NK-92 treated with Interleukin-12 subunit alpha and Interleukin-12 subunit beta, amount 100 ng/mL, for 24 hours (cell line): ENCODE measurements around the gene LRRC74A.

Experiments used
- DNase-seq: peaks from one replicate; lab custom pipeline; 2025; lab: John Stamatoyannopoulos, UW

The LRRC74A gene

DNA sequence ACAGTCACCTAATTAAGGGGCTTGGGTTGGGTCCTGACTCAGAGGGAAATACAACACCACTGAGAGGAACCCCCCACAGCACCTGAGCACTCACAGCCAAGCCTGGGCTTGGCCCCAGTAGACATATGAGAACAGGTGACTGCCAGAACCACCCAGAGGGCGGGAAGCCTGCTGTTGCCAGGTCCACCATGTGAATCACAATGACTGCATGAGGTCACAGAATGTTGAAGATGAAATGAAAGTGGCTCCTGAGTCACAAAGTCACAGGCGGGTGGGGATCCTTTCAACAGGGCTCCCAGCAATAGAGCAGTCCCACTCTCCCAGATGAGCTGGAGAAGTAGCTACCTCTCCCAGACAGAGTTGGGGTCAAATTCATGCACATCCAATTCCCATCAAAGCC, at the start of gene LRRC74A:
LRRC74A (plus strand) TSS at position 287 of the 400 bp plus-strand sequence. CDS start 290 bp downstream, outside the sequence.
- no peak for DNase-seq

- DNase-seq, result no peak
Observed at GRCh38 chr14:76776428-76777251, 49.6 kb upstream of the LRRC74A start.

DNA sequence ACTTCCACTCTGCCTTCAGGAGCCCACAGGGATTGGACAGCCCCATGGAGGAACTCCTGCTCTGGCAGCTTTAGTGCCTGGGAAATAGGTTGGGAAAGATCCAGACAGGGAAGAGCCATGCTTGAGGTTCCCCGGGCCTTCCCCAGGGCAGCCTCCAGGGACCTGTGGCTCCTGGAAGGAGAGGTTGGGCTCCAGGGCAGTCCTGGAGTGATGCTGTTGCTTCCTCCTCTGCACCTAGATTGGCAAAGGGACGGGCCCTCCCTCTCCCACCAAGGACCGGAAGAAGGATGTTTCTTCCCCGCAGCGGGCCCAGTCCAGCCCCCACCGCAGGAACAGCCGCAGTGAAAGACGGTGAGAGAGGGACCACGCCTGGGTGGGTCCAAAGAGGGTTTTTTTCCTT, 48.5 kb upstream of the LRRC74A start:
- no peak for DNase-seq

DNA sequence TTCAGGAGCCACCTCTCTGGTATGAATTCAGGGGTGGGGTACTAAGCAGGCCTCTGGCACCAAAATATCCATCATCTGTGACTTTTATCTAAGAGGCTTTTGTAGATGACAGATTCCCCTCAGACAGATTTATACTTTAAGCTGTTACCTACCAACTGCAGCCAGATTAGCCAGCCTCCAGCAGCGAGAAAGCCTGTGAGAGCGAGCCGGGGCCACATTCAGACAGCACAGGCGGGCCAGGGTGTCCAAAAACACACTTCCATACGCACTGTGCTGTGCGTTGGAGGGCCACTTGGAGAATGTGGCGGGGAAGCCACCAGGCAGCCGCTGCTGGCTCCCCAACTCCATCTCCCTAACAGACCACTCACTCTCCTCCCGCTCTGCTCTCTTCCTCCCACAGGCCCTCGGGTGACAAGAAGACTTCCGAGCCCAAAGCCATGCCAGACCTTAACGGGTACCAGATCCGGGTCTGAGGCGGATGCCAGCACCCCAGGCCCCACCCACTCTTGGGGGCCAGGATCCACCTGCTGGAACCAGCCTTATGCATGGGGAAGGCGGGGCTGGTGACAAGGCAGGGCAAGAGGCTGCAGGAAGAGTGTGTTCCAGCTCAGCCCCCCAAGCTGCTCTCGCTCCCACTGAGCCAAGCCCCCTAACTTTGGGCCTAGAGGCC, 47.5 kb upstream of the LRRC74A start:
- no peak for DNase-seq

DNA sequence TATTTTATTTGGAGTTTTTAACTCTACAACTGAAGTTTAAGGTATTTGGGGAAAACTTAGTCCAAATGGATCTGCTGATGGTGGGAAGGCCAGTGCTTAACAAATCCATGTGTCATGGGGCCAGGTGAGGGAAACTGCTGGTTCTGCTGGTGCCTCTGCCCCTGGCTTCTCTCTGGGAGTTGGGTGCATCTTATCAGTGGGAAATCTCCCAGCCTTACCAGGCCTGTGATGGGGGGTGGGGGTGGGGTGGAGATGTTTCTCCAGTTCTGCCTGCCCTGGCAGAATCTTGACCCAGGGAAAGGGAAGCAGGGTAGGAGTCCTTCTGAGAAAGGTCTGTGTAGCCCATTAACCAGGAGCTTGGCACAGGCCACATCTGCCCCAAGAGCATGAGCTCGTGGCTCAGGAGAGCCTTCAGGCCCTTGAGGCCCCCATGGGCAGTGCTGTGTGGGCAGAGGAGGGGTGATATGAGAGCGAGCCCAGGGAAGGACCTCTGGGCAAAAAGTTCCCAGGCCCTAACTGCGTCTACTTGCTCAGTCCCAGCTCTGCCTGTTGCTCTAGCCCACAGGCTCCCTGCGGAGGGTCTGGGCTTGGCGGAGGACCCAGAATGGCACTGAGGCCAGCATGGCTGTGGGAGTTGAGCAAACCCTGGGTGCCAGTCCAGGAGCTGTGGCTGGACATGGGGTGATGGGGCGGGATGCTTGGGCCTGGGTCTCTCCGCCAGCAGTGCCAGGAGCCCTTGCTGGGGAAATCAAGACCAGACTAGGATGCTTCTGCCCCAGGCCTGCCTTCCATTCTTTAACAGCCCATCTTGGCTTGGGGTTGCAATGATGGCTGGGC, 46.8 kb upstream of the LRRC74A start:
- no peak for DNase-seq

DNA sequence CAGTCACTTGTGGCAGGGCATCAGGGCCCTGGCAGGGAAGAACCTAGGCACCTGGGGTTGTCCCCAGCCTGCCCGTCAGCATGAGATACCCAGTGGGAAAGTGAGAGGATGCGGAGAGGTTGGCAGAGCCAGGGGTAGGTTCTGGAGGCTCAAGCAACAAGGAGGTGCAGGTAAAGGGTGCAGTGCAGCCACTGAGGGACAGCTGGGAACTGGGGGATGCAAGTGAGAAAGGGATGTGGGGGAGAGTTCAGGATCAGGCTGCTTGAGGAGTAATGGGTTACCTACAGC, 46.2 kb upstream of the LRRC74A start:
- no peak for DNase-seq

DNA sequence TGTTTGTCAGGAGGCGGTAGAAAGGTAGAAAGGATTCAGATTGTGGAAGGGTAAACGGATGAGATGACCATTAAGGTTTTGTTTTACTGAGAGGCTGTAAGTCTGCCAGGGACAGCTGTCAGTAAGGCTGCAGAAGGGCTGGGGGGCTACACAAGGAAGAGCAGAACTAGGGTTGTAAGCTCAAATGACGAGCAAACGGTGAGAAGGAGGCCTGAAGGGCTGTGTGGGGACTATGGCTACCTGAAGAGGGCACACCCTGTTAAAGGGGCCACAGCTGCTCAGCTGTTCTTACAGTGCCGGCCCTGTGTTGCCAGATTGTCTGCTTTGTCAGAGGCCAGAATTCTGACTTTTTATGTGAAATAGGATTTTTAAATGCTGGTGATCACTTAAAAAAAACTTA, 45.8 kb upstream of the LRRC74A start:
- no peak for DNase-seq

DNA sequence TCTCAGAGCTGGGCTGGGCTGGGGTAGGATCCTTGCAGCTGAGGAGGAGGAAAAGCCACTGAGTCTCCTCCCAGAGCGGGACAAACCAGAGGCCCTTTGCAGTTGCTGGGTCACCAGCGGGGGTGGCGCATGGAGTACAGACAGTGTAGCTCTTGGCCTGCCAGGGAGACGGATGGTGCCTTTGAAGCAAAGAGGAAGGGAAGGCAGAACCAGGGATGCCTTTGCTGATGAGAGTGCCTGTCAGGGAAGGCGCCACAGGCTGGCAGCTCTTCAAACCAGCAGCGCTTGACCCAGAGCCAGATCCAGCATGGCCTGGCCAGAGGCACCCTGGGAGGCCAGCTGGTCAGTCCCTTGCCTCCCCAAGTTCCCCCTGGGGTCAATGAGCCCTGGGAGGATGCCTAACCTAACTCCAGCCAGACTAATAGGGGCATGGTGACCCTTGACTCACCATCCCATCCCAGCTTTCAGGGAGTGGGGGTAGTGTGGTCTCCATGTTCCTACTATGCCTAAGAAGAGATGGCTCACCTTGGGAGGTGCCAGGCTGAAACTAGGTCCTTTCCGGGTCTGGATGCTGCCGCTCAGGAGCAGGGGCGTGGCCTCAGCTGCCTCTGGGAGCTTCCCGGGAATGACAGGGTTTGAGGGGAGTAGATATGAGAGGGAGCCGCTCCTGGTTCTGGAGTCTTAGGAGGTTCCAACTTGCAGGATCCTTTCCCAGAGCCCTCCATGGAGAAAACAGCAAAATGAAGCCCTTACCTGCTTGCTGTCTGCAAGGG, 45.1 kb upstream of the LRRC74A start:
- no peak for DNase-seq

DNA sequence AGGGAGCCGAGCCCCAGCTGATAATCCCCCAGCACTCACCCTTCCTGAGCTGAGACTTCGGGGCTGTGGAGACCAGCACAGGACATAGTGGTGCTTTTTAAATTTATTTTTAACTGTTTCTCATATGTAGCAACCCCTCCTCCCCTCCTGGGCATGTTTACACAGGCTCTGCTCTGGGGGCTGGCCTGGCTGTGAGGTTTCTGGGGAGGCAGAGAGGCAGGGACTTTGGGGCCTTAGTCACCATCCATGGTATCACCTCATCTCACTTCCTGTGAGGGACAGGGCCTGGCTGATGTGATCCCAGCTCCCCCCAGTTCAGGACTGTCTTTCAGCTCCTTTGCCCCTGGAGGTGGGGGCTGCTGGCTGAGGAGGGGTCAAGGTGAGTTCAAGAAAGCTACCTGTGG, 44.6 kb upstream of the LRRC74A start:
- no peak for DNase-seq

- no peak for DNase-seq
Observed at GRCh38 chr14:76782115-76782884, 43.9 kb upstream of the LRRC74A start.

DNA sequence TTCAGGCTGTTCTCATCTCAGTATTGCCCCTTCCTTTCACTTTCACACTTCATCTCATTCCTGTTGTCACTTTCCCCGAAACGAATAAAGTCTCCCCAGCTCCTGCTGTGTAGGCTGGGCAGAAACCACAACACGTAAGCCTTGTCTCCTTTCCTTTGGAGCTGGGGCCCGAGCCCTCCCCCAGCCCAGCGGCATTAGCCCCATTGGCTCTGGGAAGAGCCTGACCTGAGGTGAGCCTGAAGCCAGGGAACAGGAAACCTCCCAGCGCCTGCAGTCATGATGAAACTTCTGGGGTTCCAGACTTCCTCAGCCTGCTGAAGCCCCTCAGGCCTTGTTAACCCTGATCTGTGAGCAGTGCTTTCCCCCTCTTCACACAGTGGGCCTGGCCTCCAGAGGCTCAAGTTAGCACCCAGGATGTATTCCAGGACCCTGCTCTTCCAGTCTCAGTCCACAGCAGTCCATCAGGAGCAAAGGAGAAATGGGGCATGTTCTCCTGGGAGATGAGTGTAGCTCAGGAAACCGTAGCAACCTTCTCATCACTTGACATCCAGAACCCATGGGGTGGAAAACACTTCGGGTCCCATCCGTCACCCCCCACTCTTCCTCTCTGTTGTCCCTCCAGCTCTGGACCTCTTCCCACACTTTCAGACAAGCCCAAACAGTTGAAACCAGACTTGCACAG, 43.2 kb upstream of the LRRC74A start:
- DNase-seq, result no peak

DNA sequence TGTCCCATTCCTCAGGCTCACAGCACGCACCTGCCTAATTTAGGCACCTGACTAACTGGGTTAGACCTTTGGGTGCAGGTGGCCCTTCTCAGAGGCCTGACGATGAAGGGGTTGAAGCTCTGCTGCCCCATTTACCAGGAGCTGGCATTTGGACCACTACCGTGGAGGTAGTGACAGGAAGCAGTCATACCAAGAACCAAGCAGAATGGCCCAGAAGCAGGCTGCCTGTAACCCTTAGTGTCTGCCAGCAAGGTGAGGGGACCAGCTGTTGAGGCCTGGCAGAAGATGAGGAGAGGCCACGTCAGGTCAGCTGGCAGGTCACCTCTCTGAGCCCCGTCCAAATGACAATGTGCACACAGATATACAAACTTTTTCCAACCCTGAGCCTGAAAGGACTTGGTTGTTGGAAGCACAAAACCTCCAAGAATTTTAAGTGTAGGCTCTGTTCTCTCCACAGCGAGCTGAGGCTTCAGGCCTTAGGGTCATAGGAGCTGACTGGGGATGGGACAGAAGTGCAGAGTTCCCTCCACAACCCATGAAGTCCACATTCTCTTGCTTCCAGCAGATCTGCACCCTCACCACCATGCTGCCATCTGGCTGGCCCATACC, 41.8 kb upstream of the LRRC74A start:
- no peak for DNase-seq

GRCh38 chr14:76784881-76785280, 41.3 kb upstream of the LRRC74A start:
- DNase-seq, result peak; percentile 17

DNA sequence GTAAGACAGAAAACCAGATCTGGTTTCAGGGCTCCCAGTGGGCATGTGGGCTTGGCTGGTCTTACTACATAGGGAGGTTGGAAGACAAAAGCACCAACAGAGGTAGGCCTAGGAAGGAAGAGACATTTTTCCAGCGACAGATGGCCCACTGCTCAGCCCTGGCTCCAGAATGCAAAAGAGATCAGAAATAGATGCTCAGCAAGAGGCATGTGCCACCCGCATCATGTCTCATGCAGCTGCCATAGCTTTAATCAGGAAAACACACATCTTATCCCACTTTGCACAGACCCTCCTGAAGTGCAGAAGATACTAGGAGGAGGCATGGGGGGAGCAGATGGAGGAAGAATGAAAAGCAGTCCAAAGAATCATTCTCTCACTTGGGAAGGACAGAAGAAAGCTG, 39.6 kb upstream of the LRRC74A start:
- no peak for DNase-seq

DNA sequence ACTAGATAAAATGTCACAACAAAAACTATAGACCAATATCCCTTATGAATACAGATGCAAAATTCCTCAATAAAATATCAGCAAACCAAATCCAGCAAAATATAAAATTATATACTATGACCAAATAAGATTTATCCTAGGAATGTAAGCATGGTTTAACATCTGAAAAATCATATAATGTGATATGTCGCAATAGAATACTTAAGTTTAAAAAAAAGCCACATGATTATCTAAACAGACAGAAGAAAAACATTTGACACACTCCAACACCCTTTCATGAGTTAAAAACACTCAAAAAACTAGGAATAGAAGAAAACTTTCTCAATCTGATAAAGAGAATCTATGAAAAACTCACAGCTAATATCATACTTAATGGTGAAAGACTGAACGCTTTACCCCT, 33.8 kb upstream of the LRRC74A start:
- no peak for DNase-seq

- no peak for DNase-seq
Observed at GRCh38 chr14:76793324-76793723, 32.9 kb upstream of the LRRC74A start.

GRCh38 chr14:76793956-76794355, 32.3 kb upstream of the LRRC74A start:
- DNase-seq, result no peak

GRCh38 chr14:76806446-76806845, 19.8 kb upstream of the LRRC74A start:
- DNase-seq, result no peak

GRCh38 chr14:76808011-76808410, 18.2 kb upstream of the LRRC74A start:
- no peak for DNase-seq

DNA sequence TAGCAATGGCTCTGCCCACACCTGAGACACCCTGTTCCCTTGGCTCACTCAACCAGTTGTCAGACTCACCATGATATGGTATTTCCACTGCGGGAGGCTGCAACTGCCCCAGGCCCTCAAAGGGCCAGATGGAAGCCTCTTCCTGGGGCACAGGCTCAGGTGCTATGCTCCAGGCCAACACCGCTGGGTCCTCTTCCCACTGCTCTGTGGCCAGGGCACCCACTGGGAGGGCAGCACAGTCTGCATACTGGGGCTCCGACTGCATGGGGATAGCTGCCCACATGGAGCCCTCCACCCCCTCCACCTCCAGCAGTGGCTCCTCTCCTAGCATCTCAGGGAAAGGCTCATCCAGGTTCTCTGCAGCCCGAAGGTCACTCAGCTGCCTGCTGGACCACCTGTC, 17.2 kb upstream of the LRRC74A start:
- DNase-seq, result no peak
